ENCODE data around the gene MOCS2.
"Not testable (repeated sequence)": the region's sequence is repeated elsewhere in the genome, so short reads cannot be mapped to it uniquely, and the experiment has no call there.

The MOCS2 gene, protein sequence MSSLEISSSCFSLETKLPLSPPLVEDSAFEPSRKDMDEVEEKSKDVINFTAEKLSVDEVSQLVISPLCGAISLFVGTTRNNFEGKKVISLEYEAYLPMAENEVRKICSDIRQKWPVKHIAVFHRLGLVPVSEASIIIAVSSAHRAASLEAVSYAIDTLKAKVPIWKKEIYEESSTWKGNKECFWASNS

DNA sequence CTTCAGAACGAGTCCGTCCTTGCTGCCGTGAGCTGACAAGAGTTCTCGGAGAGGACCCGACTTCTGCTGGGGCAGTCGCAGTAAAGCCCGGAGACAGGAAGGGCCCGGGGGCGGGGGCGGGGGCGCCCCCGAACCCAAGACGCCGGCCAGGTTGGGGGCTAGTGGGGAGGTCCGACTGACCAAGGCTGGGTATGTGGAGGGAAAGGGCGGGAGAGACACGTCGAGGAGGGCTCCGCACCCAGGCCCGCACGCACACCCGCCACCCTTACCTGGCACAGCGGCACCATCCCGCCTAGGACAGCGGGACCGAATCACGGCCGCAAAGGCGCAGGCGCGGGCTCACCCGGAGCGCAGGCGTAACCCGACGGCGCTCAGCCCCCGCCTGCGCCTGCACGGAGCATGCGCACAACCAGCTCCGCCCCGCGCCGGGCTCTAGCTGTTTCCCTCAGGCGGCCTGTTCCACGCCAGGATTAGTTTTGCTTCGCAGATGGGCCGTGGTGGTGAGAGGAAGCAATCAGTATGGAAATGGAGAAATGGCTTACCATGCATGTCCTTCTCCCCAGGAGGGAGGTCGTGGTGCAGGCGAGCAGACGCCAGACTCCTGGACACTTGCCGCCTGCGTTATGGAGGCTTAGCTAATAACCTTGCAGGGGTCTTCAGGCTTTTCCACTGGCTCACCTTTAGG is at the start of gene MOCS2:
TSS of gene MOCS2 (minus strand) at position 315 of the 685 bp plus-strand sequence. CDS start 2,583 bp downstream, outside the sequence.
- Histone ChIP-seq H3K4me3 (peak within 1 kb of the TSS; percentile 63 to 91 (median 75)), H3K27ac (peak within 1 kb of the TSS; percentile 59 to 90 (median 80))

DNA sequence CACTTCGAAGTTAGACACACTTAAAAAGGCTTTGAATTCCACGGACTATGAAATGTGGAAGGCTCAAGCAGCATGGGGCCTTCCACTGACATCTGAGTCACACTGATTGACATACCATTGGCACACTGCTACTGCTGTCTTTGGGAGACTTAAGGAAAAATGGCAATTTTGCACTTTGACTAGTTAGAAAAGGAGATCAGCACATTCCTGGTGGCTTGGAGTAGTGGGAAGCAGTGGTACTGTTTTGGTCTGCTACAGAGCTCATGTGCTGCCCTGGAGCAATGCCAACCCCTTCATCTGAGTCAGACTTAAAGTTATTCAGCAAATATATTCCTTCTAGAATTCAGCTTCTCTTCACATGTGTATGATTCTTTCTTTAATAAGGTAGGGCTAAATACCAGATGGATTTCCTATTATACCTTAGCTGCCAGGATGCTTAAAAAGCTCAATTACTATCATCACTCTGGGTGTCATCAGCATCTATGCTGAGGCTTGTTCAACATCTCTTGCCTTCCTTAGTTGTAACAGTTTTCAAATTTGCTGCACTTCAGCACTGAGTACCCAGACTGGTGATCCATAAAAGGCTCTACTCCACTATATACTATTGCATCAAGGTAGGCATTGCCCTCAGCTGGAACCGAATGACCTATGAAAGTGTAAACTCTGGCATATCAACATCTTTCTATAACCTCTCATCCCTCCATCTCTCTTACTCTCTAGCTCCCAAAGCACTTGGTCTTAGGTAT is 42.3 kb upstream of the MOCS2 start:
- Histone ChIP-seq H3K27ac (no peak overlapping the region), H3K4me3 (no peak overlapping the region)

DNA sequence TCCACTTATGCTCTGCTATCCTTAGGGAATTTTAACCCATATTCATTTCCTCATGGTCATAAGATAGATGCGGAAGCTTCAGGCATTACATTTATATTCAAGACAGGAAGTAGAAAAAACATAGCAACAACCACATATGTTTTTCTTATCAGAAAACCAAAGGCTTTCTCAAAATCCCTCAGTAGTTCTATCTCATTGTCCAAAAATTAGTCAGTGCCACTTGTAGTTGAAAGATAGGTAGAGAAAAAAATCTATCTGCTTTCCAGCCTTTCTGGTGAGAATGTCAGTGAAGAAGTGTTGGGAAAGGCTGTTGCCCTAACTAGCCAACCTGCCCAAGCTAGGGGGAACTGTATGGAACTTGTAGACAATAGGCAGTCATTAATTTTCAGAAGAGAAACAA is 23.5 kb upstream of the MOCS2 start:
- no peak overlapping the region for H3K27ac ChIP-seq
- no peak overlapping the region for H3K4me3 ChIP-seq

DNA sequence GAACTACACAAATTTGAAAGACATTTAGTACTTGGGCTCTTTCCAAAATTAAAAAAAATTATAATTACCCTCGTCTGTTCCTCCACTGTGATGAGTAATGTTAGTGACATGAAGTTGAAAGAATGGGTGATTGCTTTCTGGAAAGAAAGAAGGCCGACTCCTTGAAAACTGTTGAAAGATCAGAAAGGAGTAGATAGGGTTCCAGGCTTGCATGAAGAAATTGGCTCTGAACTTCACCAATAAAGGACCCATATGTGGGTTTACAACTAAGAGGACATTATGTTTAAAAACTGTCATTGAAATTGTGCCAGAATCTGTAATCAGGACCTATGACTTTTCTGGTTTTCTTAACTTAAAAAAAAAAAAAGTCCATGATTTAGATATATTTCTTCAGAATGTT is 20.7 kb upstream of the MOCS2 start:
- H3K4me3 ChIP-seq: no peak overlapping the region

DNA sequence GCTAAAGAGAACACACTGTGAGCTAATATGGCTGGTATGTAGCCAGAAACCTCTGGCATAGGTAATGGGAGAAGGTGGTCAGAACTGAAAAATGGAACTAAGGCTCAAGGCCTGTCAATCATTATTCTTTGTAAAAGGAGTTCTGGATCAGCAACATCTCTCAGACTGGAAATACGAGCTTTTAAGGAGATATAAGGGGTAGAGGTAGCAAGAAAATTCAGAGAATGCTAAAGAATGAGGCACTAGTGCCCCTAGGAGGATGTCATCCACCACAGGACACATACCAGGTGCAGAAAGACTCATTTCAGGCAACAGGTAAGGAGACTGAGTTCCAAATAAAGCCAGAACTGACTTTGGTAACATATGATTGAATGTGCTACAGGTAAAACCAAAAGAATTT is 18.9 kb upstream of the MOCS2 start:
- H3K27ac ChIP-seq: no peak overlapping the region
- no peak overlapping the region for H3K4me3 ChIP-seq

More for the DNA sequence above, 20.7 kb upstream of the MOCS2 start:
- peak overlapping the region in 1 of 21 experiments; percentile 51 for H3K27ac ChIP-seq

DNA sequence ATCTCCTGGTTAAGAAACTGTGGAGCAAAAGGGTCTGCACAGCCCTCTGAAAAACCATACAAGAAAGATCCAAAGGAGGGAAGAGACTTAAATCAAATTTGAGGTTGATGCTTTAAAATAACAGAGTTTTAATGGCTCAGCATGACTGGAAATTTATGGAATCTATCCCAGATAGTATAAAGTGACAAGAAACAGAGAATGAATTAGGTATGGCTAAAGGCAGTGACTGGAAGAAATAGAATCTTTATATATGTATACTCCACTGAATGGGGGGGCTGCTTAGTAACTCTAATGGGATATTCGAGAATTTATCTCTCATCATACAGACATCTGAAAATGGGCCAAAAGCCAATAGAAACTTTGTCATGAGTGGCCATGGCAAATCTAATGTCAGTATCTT is 17.6 kb upstream of the MOCS2 start:
- Histone ChIP-seq H3K4me3 (no peak overlapping the region), H3K27ac (no peak overlapping the region)

DNA sequence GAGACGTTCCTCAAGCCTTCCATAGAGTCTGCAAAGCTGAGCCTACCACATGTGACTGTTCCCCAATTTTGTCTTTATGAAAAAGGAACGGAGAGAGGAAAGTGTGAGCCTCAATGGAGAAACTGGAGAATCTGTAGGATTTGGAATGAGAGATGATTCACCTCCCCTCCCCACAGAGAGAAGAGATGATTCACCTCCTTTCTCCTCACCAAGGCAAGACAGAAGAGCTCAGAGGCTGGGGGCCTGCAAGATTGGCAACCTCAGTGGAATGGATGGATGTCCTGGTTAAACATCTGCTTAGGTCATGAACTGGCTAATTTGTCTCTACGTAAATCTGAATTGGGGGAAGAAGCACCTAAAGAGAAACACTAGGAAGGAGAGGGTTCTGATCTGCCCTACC is 17.0 kb upstream of the MOCS2 start:
- no peak overlapping the region for H3K27ac ChIP-seq
- no peak overlapping the region for H3K4me3 ChIP-seq

DNA sequence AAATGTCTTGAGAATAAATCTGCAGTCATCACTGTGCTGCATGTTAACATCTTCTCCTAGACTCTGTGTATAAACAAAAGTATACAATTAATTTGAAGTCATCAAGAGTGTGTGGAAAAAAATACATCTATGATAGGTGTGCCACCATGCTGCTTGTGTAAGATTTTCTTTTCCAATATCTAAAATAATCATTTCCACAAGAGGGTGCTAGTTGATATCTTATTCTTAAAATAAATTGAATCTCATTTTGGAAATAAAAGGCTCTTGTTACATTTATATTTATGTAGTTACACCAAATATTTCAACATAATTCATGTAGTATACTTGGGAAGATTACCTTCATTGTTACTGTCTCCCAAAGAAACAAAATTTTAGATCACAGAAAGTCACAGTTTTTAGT is 14.1 kb upstream of the MOCS2 start:
- Histone ChIP-seq H3K4me3 (no peak overlapping the region), H3K27ac (no peak overlapping the region)

DNA sequence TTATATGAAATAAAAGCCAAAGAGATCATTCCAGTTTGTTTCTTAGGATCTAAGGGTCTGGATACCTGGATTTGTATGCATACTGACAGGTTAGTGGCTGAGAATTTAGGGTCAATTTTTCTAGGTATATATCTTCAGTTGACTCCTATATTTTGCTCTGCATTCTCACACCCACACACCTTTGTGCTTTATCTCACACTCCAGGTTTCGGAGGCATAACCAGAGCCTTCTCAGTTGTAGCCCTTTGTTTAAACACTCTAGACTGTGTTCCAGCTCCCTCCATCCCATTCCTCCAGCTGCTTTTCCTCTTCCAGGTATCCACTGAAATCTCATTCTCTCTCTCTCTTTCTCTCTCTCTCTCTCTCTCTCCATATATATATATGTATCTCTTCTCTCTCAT is 10.6 kb upstream of the MOCS2 start:
- Histone ChIP-seq H3K27ac (no peak overlapping the region), H3K4me3 (no peak overlapping the region)

DNA sequence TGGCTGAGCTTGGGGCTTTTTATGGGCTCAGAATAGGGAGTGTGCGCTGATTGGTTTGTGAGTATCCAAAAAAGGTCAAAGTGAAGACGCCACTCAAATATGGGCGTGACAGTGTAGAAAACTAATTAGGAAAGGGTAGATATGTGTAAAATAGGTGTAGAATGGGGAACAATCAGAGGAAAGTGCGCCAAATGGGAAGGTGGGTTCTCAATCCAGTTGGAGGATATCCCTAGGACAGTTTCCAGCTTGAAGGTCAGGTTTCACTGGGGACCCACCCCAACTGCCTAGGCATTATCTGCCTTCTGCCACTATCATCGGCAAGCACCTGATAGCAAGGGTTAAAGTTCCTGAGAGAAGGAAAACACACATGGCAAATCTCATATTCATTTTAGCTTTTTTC is 9.3 kb upstream of the MOCS2 start:
- Histone ChIP-seq H3K4me3 (no peak overlapping the region), H3K27ac (no peak overlapping the region)

DNA sequence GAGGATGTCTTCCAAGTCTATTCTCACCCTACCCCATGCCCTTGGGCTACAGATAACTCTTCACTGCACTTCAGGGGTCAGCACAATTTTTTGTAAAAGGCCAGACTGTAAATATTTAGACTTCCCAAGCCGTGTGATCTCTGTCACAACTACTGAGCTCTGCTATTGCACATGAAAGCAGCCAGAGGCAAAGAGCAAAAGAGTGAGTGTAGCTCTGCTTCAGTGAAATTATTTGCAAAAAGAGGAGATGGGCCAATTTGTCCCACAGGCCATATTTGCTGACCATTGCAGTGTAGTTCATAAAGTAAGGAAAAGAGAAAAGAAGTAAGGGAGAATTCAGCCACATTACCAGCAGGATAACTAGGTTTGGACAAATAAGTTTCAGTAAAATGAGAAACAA is 7.0 kb upstream of the MOCS2 start:
- no peak overlapping the region for H3K4me3 ChIP-seq
- no peak overlapping the region for H3K27ac ChIP-seq

DNA sequence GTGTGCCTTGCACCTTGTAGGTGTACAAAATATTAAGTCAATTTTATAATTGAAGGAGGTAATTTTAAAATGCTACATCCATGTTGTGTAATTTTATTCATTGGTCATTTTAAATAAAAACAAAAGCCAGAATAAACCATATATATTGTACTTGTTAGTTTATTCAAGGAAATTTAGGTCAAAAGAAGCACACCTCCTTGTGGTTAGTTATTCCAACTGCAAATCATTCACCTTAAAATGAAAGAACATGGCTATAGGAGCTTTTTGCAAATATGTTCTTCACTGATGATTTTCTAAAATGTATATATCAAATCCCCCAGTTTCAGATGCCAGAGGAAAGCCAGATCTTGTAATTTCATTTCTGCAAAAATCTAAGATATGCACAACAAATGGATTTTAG is 5.4 kb upstream of the MOCS2 start:
- no peak overlapping the region for H3K4me3 ChIP-seq
- H3K27ac ChIP-seq: no peak overlapping the region

DNA sequence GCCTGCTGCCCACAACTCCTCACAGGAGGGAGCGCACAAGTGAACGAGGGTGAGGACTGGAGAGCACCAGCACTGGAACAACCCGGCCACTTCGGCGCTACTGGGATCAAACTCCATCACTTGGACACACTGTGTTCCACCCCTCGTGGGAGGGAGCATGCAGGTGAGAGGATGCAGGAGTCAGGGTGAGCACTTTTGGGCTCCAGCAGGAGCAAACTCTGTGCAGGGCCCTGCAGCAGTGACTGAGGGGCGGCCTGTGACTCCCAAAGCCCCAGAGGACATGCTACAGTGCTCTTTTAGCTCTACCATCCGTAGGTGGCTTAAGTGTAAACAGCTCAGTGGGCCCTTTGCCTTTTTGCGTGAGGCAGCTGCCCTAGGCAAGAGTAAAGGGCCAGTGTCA is 4.4 kb upstream of the MOCS2 start:
- H3K4me3 ChIP-seq: no peak overlapping the region

DNA sequence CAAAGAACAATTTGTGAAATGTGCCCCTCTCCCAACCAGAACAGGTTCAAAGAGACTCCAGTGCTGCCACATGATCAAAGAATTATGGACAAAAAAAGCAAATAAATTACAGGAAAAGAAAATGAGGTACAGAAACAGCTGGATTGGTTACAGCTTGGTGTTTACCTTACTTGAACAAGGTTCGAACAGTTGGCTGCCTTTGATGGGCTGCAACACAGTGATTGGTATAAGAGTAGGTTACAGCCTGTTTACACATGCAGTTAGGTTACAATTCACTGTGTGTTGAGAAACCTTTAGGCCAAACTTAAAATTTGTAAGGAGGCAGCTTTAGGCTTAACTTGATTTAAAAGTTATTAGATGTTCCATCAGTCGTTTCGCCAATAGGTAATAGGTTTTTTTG is 3.4 kb upstream of the MOCS2 start:
- H3K4me3 ChIP-seq: no peak overlapping the region
- no peak overlapping the region for H3K27ac ChIP-seq

More for the DNA sequence above, 4.4 kb upstream of the MOCS2 start:
- H3K27ac ChIP-seq: no peak overlapping the region

DNA sequence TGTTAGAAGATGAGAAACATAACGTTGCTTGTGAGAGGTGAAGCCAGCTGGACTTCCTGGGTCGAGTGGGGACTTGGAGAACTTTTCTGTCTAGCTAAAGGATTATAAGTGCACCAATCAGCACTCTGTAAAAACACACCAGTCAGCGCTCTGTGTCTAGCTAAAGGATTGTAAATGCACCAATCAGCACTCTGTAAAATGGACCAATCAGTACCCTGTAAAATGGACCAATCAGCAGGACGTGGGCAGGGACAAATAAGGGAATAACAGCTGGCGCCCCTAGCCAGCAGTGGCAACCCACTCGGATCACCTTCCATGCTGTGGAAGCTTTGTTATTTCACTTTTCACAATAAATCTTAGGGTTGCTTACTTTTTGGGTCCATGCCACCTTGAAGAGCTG is 2.8 kb upstream of the MOCS2 start:
- not testable (repeated sequence) for H3K4me3 ChIP-seq, H3K27ac ChIP-seq

DNA sequence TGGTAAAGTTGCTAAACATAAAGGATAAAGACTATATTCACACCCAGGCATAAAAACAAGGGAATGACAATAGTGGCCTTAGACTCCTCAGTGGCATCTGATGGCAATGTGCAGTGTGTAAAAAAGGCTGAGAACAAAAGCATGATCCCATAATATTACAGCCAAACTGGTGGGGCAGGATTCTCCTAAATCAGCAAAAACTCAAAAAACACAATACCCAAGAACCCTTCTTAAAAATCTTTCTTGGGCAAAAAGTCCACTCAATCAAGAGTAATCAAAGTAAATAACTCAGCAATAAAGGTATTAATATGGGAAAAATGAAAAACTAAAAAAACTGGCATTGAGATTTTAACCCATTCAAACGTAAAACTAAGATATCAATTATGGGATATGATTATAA is 1.6 kb upstream of the MOCS2 start:
- Histone ChIP-seq H3K4me3 (no peak overlapping the region), H3K27ac (no peak overlapping the region)

DNA sequence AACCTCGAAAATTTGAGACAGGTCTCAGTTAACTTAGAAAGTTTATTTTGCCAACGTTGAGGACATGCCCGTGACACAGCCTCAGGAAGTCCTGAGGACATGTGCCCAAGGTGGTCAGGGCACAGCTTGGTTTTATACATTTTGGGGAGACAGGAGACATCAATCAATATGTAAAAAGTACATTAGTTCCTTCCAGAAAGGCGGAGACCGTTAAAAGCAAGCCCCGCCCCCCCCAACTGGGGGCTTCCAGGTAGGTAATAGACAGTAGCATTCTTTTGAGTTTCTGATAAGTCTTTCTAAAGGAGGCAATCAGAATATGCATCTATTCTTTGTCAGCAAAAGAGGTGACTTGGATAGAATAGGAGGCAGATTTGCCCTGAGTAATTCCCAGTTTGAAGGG is 599 bp upstream of the MOCS2 start:
- H3K4me3 ChIP-seq: peak overlapping the region; percentile 63 to 91 (median 75)
- H3K27ac ChIP-seq: peak overlapping the region in 20 of 21 experiments; percentile 61 to 90 (median 80)

DNA sequence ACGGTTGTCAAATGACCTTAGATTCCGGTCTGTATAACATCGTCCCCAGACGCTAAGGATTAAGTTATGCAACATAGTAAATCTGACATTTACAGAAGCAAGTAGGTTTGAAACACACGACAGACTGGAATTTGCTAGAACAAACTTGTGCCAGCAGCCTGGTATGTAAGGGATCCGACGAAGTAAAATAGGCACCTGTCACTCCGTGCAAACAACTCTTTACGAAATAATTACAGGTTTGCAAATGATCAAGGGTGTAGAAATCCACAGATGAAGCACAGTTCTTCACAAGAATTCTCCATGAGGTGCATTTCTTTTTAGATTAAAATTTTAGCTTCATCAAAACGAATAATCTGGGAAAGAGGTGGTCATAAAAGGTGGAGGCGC is 508 bp downstream of the MOCS2 start:
- peak overlapping the region in 19 of 21 experiments; percentile 65 to 90 (median 81) for H3K27ac ChIP-seq
- peak overlapping the region; percentile 63 to 91 (median 75) for H3K4me3 ChIP-seq

DNA sequence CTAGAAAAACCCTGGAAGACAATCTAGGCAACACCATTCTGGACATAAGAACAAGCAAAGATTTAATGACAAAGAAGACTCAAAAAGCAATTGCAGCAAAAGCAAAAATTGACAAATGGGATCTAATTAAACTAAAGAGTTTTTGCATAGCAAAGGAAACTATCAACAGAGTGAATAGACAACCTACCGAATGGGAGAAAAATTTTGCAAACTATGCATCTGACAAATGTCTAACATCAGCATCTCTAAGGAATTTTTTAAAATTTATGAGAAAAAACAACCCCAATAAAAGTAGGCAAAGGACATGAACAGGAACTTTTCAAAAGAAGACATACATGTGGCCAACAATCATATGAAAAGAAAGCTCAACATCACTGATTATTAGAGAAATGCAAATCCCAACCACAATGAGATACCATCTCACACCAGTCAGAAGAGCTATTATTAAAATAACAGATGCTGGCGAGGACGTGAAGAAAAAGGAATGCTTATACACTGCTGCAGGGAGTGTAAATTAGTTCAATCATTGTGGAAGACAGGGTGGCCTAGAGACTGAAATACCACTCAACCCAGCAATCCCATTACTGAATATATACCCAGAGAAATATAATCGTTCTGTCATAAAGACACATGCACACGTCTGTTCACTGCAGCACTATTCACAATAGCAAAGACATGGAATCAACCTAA is 3.8 kb downstream of the MOCS2 start:
- no peak overlapping the region for H3K27ac ChIP-seq
- no peak overlapping the region for H3K4me3 ChIP-seq

DNA sequence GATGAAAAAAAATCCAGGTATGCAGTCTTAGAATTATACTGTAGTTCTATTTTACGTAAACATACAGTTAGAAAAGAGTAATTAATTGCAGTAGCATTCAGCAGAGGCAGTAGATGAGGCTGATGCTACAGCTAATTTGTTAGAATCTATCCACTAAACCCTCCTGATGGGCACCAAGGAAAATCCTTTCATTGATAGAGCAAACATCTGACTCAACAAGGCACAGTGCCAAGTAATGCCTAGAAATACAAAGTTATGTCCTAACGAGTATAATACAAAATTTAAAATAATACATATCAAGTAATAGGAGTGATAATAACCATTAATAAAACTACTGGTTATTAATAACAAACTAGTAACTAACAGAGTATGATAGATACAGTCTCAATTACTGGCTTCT is 9.0 kb downstream of the MOCS2 start:
- Histone ChIP-seq H3K4me3 (no peak overlapping the region), H3K27ac (no peak overlapping the region)
